GM12801 (cell line): ENCODE measurements around the gene CRKL.

Experiments
- CTCF ChIP-seq: IDR thresholded peaks from one replicate; pipeline ENCODE4 v1.5.1; 2011; ENCODE audit warnings: control low read depth; ENCODE audit not compliant: insufficient read length; ENCODE audit errors: extremely low read depth

The CRKL gene

GRCh38 chr22:20977019-20977418 is 59.8 kb downstream of the CRKL start:
- TF ChIP-seq CTCF, result no peak

GRCh38 chr22:20977516-20978170 is 60.4 kb downstream of the CRKL start:
- TF ChIP-seq CTCF, result no peak

GRCh38 chr22:20978419-20978818 is 61.2 kb downstream of the CRKL start:
- no peak for TF ChIP-seq CTCF

- TF ChIP-seq CTCF, result no peak
Observed at GRCh38 chr22:20979243-20979809, 62.1 kb downstream of the CRKL start.

- TF ChIP-seq CTCF, result no peak
Observed at GRCh38 chr22:20979940-20980453, 62.8 kb downstream of the CRKL start.

GRCh38 chr22:20980523-20980922 is 63.3 kb downstream of the CRKL start:
- no peak for TF ChIP-seq CTCF

GRCh38 chr22:20980938-20981722 is 63.9 kb downstream of the CRKL start:
- TF ChIP-seq CTCF, result no peak
